DMS53 treated with DMSO at 0.1 percent for 48 hours (cell line): ENCODE results near the gene MEIKIN.

Source experiments
- DNase-seq: peaks from one replicate; lab custom pipeline; 2025; ENCODE audit not compliant: unreplicated experiment; lab: John Stamatoyannopoulos, UW

Gene MEIKIN

DNA sequence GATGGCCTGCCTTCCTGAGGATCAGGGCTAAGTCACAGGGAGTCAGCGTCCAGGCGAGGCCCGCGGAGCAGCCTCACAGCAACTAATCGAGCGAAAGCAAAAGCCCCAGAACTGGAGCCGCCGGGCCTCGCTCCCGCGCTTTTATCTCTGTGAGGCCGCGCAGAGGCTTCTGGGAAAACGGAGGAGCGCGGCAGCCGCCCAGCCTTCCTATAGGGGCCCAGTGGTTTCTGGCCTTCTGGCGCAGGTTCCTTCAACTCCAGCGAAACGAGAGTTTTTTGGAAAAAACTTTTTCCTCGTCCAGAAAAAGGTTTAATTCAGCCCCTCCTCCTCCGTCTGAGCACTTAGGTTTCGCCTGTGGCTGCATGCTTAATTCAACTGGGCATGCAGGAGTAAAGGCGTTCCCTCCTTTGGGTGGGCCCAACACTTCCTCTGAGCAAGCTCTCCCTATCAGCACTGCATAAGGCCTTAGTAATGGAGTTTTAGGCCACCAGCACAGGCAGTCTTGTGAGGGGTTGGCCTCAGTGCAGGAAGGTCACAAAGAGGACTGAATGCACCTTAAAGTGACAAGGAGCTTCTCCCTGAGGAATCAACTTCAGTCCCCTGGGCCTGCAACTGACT lies at the start of gene MEIKIN:
Gene MEIKIN (minus strand): TSS at position 113 of the 618 bp plus-strand sequence. CDS start 158 bp downstream, outside the sequence.
- DNase-seq, result no peak

DNA sequence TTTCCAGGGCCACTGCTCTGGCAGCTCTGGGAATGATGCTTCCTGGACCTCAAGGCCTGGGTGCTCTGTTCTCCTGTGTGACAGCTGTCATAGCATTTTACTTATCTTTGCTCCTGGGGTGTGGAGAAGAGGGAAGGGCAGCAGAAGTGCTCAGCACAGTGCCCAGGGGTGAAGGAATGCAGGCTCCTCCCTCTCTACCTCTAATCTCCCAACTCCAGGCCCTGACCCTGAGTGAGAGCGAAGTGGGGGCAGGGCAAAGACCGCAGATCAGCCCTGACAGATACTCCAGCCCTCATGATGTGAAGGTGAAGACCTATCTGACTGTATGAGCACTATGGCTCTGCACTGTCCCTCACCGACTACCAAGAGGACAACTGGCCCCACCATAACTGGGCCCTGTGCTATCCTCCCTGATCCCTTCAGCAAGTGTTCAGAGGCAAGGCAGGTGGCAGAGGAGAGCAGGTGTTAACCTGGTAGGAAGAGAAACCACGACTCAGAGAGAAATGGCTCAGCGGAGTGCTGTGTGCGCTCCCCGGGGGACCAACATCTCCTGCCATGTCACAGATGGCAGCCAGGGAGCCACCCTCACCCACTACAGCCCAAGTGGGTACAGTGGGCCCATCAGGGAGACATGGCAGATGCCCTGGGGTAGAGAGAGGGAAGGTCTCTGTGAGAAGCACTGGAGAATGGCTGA lies 49.2 kb upstream of the MEIKIN start:
- DNase-seq, result no peak

- no peak for DNase-seq
These were observed 48.6 kb upstream of the MEIKIN start for GRCh38 chr5:131994090-131994489.

DNA sequence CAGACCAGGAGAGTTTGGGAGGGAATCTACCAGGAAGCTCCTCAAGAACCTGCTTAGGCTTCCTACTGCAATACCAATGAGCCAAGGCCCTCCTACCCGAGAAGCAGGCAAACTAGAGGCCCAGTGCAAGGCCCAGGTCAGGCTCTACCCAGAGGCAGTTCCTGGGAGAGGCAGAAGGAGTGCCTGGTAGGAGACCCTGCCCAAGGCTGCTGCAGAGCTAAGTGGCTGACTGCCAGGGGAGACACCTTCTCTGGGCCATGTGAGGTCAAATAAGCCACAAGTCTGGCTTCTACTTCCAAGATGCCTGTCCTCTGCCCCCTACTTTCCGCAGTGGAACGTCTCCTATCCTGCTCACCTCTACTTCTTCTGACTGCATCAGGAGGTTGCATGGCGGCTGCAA lies 48.2 kb upstream of the MEIKIN start:
- no peak for DNase-seq

- no peak for DNase-seq
These were observed 46.9 kb upstream of the MEIKIN start for GRCh38 chr5:131992370-131992769.

DNA sequence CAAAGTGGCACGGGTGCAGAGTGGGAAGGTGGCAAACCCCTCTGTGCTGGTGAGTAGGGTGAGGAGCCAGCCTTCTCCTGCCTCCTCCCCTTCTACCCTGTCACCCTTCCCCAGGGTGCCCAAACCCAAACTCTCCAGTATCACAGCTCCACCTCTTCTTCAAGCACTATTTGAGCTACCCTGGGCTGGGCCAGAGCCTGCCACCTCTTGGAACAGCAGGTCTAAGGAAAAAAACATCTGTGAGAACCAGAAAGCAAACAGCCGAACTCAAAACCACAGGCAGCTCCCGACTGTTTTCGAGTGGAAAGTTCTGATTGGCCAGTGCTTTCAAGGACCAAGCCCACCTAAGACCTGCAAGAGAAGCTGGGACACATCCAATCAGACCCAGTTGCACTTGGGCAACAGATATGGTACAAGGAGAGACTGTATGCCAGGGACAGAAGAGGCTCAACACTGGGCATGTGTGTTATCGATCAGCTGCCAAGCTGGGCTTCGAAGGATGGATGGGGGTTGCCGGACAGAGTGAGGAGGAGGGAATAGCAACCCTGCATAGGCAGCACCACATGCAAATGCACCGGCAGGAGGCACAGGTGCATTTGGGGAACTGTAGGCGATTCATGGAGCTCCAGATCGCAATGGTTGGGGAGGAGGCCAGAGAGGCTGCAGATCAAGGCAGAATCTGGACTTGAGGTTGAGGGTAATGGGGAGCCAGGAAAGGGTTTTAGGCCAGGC lies 46.3 kb upstream of the MEIKIN start:
- no peak for DNase-seq

- no peak for DNase-seq
These were observed 45.3 kb upstream of the MEIKIN start for GRCh38 chr5:131990716-131991115.

- no peak for DNase-seq
These were observed 43.1 kb upstream of the MEIKIN start for GRCh38 chr5:131988601-131989000.

DNA sequence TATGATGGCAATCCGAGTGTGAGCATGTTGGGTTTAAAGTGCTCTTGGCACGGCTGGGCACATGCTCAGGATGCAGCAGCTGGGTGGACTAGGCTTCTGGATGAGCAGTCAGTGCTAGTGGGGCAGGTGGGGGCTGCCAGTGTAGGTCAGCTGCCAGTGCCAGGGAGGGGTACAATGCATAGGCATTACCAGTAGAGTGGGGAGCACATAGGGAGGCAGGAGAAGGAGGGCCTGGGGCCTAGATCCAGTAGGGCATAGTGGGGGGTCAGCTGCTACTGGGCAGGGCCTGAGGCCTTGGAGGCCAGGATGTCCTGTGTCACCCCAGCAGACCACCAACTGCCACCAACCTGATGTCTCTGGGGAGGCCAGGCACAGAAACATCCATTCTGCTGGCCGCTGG lies 41.8 kb upstream of the MEIKIN start:
- no peak for DNase-seq

DNA sequence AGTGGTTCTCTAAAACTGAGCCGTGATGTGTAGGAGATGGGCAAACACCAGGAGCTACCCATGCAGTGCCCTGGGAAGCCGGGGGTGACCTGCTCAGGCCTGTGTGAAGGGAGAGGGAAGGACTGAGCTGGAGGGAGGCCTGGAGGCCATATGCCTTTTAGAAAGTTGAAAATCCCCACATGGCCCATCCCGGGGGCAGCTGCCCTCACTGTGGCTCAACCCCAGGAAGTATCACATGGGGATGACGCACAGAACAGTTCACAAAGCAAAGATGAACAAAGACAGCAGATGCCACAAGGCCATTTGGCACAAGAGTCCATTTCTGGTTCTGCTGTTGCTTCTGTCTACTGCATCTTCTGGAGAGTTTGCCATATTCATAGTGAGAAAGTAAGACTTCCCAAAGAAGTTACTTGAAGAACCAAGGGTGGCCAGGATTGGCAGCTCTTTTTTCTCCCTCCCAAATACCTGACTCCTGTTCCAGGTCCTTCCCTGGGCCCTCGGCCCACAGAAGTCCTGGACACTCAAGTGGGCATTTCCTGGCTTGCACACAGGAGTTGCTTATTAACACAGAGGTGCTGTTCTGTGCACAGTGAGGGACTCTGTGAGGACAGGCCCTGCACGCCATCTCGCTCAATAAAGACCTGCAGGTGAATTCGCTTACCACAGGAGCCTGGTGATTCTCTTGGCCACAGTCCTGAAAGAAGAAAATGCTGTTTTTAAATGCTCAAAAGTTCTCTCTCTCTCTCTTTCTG lies 40.9 kb upstream of the MEIKIN start:
- no peak for DNase-seq

DNA sequence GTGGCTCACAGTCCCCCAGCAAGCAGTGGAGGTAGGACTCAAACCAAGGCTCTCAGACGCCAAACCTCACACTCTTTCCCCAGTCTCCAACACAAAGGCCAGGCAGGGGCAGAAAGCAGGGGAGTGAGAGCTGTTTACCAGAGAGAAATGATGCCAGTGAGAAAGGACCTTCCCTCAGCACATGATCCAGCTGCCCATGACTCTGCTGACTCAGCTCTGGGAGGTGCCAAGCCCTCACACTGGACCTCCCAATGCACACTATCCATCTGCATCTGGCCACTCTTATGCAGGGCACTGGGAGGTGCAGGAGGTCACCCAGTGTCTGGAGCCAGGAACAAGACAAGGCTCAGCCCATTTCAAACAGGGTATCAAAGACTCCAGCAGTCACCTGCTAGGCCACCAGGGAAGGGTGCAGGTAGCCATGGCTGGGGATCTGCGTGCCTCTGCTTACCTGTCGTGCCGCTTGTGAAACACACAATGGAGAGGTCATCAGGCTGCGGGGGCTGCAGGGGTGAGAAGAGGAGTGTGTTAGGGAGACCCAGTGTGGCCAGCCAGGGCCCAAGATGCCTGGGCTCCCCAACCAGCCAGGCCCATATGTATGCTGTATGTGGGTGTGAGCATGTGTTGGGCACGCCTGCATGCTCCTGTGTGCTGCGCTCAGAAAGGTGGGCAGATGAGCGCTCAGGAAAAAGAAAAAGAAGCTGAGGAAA lies 39.6 kb upstream of the MEIKIN start:
- no peak for DNase-seq

GRCh38 chr5:131983244-131983771 lies 37.8 kb upstream of the MEIKIN start:
- no peak for DNase-seq

DNA sequence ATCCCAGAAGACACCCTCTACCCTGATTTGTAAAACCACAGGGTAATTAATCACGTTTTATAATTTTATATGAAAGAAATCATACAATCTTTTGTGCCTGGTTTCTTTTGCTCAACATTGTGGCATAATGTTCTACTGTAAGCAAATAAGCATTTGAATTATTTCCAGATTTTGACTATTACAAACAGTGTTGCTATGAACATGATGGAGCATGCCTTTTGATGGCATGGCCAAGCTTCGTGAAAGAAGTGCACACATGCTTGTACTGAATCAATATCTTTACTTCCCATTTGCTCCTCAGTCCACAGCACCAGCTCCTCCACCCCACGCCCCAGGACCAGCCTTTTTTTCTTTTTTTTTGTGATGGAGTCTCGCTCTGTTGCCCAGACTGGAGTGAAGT lies 36.1 kb upstream of the MEIKIN start:
- DNase-seq, result no peak

GRCh38 chr5:131980696-131981095 lies 35.2 kb upstream of the MEIKIN start:
- DNase-seq, result no peak

- no peak for DNase-seq
These were observed 34.4 kb upstream of the MEIKIN start for GRCh38 chr5:131979816-131980215.

DNA sequence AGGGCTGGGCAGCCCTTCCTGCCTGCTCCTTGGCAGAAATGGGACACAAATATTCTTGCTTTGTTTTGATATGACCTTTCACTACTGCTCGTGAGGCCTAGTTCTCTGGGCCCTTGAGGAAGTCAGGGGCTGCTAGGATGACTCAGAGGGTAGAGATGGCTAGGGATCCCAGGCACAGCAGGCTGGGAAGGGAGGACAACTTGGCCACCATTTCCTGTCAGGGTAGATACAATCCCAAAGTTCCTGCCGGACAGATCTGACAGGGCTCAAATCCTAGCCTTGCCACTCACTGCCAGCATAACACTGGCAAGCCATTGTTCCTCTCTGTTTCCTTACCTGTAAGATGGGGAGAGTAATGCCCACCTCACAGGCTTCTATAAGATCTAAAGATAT lies 31.7 kb upstream of the MEIKIN start:
- DNase-seq, result no peak

DNA sequence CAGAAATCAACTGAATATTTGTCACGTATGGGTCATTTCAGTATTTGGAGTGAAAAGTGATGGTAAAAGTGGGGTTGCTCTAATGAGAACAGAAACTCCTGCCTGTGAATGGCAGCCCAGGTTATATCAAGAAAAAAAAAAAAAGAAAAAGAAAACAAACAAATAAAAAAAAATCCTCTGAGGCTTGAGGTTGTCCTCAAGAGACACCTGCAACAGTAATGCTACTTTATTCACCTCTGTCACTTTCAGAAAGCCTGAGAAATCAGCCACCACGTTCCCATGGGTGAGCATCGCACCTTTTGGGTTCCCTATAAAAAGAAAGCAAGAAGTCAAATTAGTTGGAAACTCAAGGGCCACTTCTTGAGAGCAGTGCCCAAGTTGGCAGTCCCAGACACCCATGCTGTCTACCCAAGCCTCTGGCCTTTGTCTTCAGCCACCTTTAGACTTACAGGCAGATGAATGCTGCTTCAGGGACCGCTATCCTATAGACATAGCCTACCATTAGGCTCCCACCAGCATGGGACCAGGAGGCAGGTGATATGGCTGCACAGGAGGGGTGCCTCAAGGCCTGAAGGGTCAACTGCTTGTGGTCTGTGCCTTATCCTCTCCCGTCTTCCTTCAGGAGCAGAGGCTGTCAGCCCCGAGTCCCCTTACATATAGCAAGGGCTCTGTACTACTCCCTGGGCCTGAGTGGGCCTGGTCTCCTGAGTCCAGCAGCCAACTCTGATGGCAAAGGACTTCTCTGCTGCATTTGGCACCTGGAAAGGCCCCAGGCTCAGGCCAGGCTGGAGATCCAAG lies 31.1 kb upstream of the MEIKIN start:
- DNase-seq, result no peak

DNA sequence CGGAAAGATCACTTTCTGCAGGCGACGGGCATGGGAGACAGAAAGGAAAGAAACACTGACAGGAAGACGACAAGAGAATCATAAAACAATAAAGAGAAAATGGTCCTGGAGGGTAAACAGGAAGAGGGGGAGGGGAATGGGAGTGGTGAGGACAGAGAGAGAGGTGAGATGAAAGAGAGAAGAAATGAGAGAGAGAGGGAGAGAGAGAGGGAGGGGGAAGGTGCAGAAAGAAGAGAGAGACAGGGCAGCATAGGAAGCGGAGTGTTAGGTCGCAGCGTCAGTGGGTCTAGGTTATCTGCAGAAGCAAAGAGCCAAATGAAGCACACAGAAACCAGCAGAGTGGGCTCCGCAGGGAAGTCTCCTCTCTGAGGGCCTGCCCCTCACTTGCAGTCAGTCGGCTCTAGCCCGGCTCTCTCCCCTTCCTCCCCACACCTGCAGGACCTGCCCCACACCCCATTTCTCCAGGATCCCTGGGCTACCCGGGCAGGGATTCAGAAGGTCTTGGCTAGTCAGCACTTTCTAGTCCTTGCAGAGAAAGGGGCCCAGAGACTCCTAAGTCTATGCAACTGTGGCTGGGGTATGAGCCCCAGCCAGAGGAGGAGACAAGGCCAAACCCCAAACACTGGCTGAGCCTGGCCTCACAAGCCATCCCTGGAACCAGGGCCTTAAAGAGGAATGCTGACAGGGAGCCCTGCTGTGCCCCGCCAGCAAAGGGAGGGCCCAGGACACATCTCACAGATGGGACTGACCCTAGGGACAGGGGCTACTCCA lies 29.7 kb upstream of the MEIKIN start:
- DNase-seq, result no peak

- DNase-seq, result no peak
These were observed 29.1 kb upstream of the MEIKIN start for GRCh38 chr5:131974622-131974955.
